Ramos (cell line): ENCODE data around the gene YIPF6.
"Not testable (repeated sequence)": the region's sequence is repeated elsewhere in the genome, so short reads cannot be mapped to it uniquely, and the experiment has no call there.

Experiments used
- in situ Hi-C: fragments of 300-500 bp; cut with MboI; formaldehyde crosslinking; loops from one replicate; pipeline ENCODE4 v1.14.3; 2022; ENCODE audit warnings: low sequenced_read_pairs; ENCODE audit not compliant: unreplicated experiment

YIPF6 gene

GRCh38 chrX:68503836-68504636 lies 5.2 kb downstream of the YIPF6 start:
- in situ Hi-C loops: no loop called here

DNA sequence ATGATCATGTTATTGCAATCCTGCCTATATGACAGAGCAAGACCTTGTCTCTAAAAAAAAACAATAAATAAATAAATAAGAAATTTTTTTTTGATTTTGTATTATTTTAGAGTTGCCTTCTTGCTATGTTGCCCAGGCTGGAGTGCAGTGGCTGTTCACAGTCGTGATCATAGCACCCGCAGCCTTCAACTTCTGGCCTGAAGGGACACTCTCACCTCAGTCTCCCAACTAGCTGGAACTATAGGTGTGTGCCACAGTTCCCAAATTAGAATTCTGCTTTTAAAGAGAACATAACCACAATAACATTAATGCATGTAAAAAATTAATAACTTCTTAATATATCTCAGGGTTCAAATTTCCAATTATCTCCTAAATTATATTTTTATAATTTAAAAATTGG lies 7.8 kb downstream of the YIPF6 start:
- in situ Hi-C loops: no loop called here

GRCh38 chrX:68508799-68509198 lies 9.9 kb downstream of the YIPF6 start:
- in situ Hi-C loops: no loop called here

DNA sequence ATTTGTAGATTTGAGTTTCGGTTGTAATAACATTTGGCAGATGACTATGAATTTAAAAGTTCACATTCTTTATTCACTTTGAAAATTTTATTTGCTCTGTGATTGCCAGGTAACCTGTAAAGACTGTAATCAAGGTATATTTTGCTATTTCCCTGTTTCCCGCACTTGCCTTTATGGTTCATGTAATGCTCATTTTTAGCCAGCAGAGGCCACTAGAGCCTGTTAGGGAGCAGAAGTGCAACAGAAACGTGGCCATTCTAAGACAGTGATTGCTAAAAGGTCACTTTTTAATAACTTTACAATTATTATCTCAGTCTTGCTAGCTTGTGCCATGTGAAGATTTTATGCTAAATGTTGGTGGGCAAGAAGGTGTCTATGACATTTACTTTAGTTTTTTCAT lies 12.4 kb downstream of the YIPF6 start:
- in situ Hi-C loops: no loop called here

DNA sequence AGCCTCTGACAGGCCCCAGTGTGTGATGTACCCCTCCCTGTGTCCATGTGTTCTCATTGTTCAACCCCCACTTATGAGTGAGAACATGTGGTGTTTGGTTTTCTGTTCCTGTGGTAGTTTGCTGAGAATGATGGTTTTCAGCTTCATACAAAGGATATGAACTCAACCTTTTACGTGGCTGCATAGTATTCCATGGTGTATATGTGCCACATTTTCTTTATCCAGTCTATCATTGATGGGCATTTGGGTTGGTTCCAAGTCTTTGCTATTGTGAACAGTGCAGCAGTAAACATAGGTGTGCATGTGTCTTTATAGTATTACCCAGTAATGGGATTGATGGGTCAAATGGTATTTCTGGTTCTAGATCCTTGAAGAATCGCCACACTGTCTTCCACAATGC lies 25.8 kb downstream of the YIPF6 start:
- in situ Hi-C loops: not testable (repeated sequence)

- in situ Hi-C loops: no loop called here
Measured at GRCh38 chrX:68532831-68533533, 34.1 kb downstream of the YIPF6 start.

GRCh38 chrX:68533656-68534055 lies 34.8 kb downstream of the YIPF6 start:
- in situ Hi-C loops: no loop called here

DNA sequence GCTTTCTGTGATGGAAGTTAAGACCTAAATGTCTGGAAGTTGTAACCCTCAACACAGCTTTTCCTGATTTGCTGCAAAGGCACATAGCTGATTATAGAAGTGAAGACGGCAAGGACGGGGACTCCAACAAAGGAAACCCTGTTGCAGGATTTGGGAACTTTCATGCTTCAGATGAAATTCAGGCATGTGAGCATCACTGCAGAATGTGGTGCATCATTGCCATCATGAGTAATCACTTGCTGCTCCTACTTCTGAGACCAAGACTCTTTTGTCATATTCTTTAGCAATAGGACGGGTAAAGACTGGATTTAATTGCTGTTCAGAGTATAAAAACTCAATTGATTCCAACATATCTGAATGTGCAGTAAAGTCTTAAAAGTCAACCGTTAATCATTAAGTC lies 35.8 kb downstream of the YIPF6 start:
- in situ Hi-C loops: no loop called here

DNA sequence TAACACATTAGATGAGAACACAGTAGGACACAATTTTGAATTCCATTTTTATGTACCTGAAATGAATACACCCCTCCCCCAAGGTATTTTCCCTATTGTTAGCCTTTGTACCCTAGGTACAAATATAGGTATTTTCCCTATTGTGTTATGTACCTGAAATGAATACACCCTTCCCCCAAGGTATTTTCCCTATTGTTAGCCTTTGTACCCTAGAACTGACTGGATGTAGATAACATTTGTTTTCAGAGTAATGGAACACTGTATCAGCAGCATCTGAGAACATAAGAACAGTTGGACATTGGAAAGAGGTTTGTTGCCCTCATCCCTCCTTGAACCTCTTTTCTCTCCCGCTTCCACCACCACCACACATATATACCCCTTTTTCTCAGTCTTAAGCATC lies 37.6 kb downstream of the YIPF6 start:
- in situ Hi-C loops: no loop called here

DNA sequence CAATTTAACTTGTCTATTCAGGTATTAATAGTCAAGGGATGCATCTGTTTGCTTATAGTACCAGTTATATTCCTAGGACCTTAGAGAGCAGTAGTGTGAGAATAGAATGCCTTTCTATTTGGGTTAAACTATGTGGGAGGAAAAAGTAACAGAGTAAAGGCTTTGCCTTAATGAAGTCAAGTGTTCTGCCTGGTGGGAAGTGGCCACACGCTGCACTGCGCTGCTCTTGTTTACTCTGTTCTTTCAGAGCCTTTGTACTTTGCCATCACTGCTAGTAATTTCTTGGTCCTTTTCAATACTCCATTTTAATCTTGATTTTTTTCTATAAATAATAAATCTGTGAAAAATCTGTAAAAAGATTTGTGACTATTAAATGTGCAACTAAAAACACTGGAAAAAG lies 38.0 kb downstream of the YIPF6 start:
- in situ Hi-C loops: no loop called here

GRCh38 chrX:68550193-68550592 lies 51.3 kb downstream of the YIPF6 start:
- in situ Hi-C loops: no loop called here

- in situ Hi-C loops: no loop called here
Measured at GRCh38 chrX:68556036-68556435, 57.2 kb downstream of the YIPF6 start.

DNA sequence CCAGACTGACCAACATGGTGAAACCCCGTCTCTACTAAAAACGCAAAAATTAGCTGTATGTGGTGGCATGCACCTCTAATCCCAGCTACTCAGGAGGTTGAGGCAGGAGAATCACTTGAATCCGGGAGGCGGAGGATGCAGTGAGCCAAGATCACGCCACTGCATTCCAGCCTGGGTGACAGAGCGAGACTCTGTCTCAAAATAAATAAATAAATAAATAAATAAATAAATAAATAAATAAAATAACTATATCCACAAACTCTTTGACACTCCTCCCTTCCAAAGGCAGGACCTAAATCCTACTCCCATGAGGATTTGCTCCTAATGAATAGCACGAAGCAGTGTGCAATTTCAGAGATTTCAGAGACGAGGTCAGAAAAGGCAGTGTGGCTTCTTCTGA lies 58.3 kb downstream of the YIPF6 start:
- in situ Hi-C loops: not testable (repeated sequence)

DNA sequence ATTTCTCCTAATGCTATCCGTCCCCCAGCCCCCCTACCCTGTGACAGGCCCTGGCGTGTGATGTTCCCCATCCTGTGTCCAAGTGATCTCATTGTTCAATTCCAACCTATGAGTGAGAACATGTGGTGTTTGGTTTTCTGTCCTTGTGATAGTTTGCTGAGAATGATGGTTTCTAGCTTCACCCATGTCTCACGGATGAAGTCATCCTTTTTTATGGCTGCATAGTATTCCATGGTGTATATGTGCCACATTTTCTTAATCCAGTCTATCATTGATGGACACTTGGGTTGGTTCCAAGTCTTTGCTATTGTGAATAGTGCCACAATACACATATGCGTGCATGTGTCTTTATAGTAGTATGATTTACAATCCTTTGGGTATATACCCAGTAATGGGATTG lies 61.1 kb downstream of the YIPF6 start:
- in situ Hi-C loops: not testable (repeated sequence)

DNA sequence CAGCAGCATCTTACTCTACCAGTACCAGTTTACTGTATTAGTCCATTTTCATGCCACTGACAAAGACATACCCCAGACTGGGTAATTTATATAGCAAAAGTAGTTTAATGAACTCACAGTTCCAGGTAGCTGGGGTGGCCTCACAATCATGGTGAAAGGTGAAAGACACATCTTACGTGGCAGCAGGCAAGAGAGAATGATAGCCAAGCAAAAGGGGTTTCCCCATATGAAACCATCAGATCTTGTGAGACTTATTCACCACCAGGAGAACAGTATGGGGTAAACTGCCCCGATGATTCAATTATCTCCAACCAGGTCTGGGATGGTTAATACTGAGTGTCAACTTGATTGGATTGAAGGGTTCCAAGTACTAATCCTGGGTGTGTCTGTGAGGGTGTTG lies 69.3 kb downstream of the YIPF6 start:
- in situ Hi-C loops: no loop called here

DNA sequence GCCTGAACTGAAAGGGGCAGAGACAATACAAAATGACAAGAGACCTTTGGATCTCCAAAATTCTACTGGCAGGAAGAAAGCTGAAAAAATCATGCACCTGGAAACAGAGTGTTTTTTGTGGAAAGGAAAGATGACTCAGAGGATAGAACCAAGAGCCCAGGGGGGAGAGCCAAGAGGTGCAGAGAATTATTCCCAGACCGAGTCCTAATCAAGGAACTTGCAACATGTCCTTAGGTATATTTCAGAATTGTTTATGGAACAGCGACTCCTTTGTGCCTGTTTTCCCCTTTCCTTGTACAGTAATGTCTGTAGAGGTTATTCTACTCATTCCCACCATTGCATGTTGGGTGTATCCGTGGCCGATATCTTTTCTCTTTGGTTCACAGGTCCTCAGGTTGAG lies 71.7 kb downstream of the YIPF6 start:
- in situ Hi-C loops: no loop called here

DNA sequence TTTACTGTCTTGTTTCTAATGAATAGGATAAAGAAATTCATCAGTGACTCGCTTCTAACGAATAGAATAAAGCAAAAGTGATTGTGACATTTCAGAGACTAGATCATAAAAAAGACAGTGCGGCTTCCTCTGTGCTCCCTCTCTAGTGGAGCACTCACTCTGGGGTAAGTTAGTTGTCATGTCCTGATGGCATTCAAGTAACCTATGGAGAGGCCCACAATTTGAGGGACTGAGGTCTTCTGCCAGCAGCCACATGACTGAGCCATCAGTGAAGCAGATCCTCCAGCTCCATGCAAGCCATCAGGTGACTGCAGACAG lies 72.4 kb downstream of the YIPF6 start:
- in situ Hi-C loops: no loop called here

DNA sequence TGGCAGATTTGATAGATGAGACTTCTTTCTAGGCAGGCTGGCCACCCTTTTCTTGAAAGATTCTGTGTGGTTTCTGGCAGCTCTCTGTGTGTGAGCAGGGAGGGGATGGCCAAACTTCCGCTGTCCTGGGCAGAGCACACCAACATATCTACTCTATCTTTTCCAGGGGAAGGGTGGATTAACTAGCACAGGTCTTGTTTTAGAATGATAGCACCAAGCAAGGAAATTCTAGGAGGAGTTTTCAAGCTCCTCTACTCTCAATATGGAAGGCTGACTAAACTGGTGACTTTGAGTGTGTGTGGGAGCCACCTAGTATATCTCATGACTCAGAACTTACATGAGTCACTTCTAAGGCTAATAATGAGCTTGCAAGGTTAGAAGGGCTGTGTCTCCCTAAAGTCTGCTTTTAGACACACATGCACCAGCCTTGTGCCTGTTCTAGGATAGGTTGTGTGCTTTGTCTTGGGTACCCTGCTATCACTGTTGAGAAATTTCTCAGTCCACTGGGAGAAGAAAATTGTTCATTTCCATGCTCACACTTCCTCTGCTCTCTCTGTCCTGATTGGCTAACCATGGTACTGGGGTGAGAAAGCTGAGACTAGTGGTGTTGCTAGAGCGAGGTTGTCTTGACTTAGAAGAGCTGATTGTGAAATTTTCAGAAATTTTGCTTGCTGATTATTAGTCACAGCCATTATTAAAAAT lies 72.9 kb downstream of the YIPF6 start:
- in situ Hi-C loops: no loop called here

GRCh38 chrX:68574240-68574639 lies 75.4 kb downstream of the YIPF6 start:
- in situ Hi-C loops: no loop called here

DNA sequence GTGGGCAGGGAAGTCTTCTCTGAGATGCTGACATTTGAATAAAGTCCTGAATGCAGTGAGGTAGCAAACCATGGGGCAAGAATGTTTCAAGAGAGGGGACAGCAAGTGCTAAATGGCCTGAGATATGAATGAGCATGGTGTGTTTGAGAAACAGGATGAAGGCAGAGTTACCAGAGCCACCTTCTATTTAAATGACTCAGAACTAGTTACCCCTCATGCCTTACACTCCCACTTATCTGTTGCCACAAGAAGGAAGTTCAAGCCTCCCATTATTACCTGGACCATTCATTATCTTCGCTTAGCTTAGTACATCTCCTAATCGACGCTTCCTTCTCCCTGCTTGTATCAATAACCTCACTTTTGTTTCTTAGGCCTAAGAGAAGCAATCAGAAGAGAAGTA lies 81.0 kb downstream of the YIPF6 start:
- in situ Hi-C loops: no loop called here

GRCh38 chrX:68584221-68584620 lies 85.4 kb downstream of the YIPF6 start:
- in situ Hi-C loops: no loop called here
